Sigmoid colon (tissue), 7 donors: ENCODE measurements around the gene TIMM23B. TPM values are rescaled to one million over a fixed set of nuclear protein-coding genes. Genes with fewer than 3 reads are reported as not detected.
"Not testable (repeated sequence)": the region's sequence is repeated elsewhere in the genome, so short reads cannot be mapped to it uniquely, and the experiment has no call there.

Experiments used
- DNase-seq: peaks from one replicate; pipeline ENCODE4 v3.0.0-alpha.2; 2019
- H3K27ac ChIP-seq, 4 donors: fragments of 200-600 bp; sonication (generic); one replicate each; pipeline ENCODE4 v1.5.1; 2016 to 2019; ENCODE audit warnings: mild to moderate bottlenecking in 1 of 4
- H3K27me3 ChIP-seq, 3 donors: fragments of 200-600 bp; sonication (generic); one replicate each; pipeline ENCODE4 v1.5.1; 2019; ENCODE audit warnings: mild to moderate bottlenecking in 1 of 3
- H3K36me3 ChIP-seq, 4 donors: fragments of 200-600 bp; sonication (generic); one replicate each; pipeline ENCODE4 v1.5.1; 2016 to 2019
- H3K4me1 ChIP-seq, 4 donors: fragments of 200-600 bp; sonication (generic); one replicate each; pipeline ENCODE4 v1.5.1; 2017 to 2019
- H3K4me3 ChIP-seq, 4 donors: fragments of 200-600 bp; sonication (generic); one replicate each; pipeline ENCODE4 v1.5.1; 2017 to 2019; ENCODE audit warnings: mild to moderate bottlenecking in 2 of 4, moderate library complexity in 1 of 4
- H3K9me3 ChIP-seq, 4 donors: fragments of 200-600 bp in 3 of 4; sonication (generic) in 3 of 4; one replicate each; pipeline versions ENCODE4 v1.5.1 to v1.6.1; 2013 to 2019
- CTCF ChIP-seq, 4 experiments: fragments of 450-650 bp in 3 of 4; fragments of 200-600 bp in 1 of 4; IDR thresholded peaks; one replicate each; pipeline ENCODE4 v1.5.1; 2016 to 2019; ENCODE audit warnings: antibody characterized with exemption in 4 of 4, mild to moderate bottlenecking in 3 of 4, moderate library complexity in 2 of 4
- EP300 ChIP-seq, 4 donors: sonication (generic); formaldehyde crosslinking; IDR thresholded peaks; one replicate each; pipeline ENCODE4 v1.6.1; 2017; ENCODE audit warnings: antibody characterized with exemption in 4 of 4
- POLR2A ChIP-seq, 2 donors: fragments of 450-650 bp; IDR thresholded peaks; one replicate each; pipeline ENCODE4 v1.6.1; 2016; ENCODE audit warnings: antibody characterized with exemption in 2 of 2, mild to moderate bottlenecking in 2 of 2, moderate library complexity in 2 of 2
- POLR2AphosphoS5 ChIP-seq, 4 donors: sonication (generic); formaldehyde crosslinking; IDR thresholded peaks; one replicate each; pipeline ENCODE4 v1.6.1; 2017; ENCODE audit warnings: antibody characterized with exemption in 4 of 4
- WGBS, 2 donors: extraction: QIAGEN DNeasy Blood & Tissue Kit; methylation state at CpG; one replicate each; pipeline ENCODE4 v1.1.7; 2013; 5-methylcytosine and 5-hydroxymethylcytosine counted together
- intact Hi-C: fragments of 100-400 bp; cut with DNase I; formaldehyde crosslinking; loops from one replicate; pipeline ENCODE4 v1.15.1; 2023
- polyA plus RNA-seq, 3 donors: library from polyadenylated mRNA; stranded (reverse); fragments of 200-250 nt; gene quantifications; one replicate each; pipeline ENCODE4 v1.2.3, GENCODE V29; 2013
- small RNA-seq, 3 donors: library from RNA; depleted of rRNA; stranded (forward); fragments of <200 nt; gene quantifications; one replicate each; pipeline ENCODE3, GENCODE V24; 2016
- total RNA-seq, 4 donors: library from RNA; depleted of rRNA; stranded (reverse); fragments of >200 nt; gene quantifications; one replicate each; pipeline ENCODE4 v1.1.0, GENCODE V29; 2016
- donor health status: healthy with polysubstance abuse.
- donor health status: Bipolar disorder and iron deficiency.
- donor health status: healthy.

The TIMM23B gene
- total and polyA plus RNA-seq, 7 donors = 3.6 to 35.4 (median 19.9) TPM

DNA sequence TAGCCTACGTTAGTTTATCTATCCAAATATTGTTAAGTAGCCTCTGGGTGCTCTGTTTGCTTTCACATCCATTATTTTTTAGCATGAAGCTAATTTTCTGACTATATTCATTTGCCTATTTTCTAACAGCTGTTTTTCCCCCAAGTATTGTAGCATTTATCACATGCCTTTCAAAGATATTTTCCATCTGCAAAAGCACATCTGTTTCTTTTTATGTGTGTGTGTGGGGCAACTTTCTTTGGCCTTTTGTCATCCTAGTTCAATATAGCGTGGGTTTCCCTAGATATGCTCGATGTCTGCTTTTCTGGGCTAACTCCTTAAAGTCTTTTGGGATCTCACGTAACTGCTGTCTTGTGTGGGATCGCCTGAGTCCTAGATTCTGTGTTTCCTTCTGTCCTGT lies 53.5 kb downstream of the TIMM23B start:
- H3K4me3 ChIP-seq, H3K9me3 ChIP-seq, intact Hi-C loops, H3K27ac ChIP-seq, H3K4me1 ChIP-seq, H3K27me3 ChIP-seq, H3K36me3 ChIP-seq, DNase-seq: not testable (repeated sequence)
- WGBS, 2 donors = 92 to 93% methylated on average over 5 of the region's 5 CpGs

GRCh38 chr10:50014024-50014423 lies 72.2 kb downstream of the TIMM23B start:
- H3K4me1 ChIP-seq, H3K4me3 ChIP-seq, H3K27ac ChIP-seq, H3K36me3 ChIP-seq, DNase-seq, H3K9me3 ChIP-seq, H3K27me3 ChIP-seq, intact Hi-C loops: not testable (repeated sequence)
- 58 to 83% methylated on average over 1 to 4 of the region's 7 CpGs for WGBS, 2 donors

GRCh38 chr10:50015596-50016220 lies 73.9 kb downstream of the TIMM23B start:
- 89% methylated on average over 9 of the region's 9 CpGs for WGBS, 2 donors
- H3K27ac ChIP-seq, DNase-seq, H3K9me3 ChIP-seq, H3K36me3 ChIP-seq, H3K4me3 ChIP-seq, H3K27me3 ChIP-seq, H3K4me1 ChIP-seq, intact Hi-C loops: not testable (repeated sequence)

DNA sequence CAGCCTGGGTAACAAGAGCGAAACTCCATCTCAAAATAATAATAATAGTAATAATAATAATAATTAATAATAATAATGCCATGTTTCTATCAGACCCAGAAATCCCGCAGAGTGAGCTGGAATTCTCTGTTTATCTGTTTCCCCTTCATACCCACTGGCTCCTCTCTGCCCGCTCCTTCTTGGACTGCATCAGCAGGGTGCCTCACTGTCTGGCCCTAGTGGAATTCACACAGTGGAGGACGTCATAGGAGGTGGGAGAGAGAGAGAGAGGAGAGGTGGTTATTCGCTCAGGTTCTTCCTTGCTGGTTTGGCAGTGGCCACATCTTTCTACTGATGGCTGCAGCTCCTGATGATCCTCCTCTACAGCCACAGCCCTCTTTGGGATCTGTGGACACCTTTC lies 75.1 kb downstream of the TIMM23B start:
- DNase-seq, H3K9me3 ChIP-seq, H3K4me1 ChIP-seq, H3K36me3 ChIP-seq, intact Hi-C loops, H3K27ac ChIP-seq, H3K4me3 ChIP-seq, H3K27me3 ChIP-seq: not testable (repeated sequence)
- WGBS, 2 donors = 87 to 88% methylated on average over 5 of the region's 5 CpGs

DNA sequence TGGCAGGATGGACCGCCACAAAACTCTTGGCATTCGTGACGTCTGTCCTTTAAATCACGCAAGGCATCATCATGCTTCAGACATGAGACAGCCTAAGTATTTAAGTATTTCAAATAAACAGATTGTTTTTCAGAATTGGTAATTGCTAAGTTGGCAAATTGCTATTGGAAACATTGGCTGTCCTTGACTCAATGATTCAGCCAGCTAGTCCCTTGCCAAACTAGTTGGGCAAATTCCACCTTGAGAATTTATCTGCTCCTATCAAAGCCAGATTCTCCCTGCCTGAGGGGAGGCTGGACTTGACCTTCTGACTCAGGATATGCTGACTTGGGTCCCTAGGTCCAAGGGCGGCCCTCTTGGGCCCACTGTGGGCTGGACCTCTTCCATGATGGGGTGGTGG lies 75.8 kb downstream of the TIMM23B start:
- H3K36me3 ChIP-seq, intact Hi-C loops, H3K9me3 ChIP-seq, H3K27ac ChIP-seq, H3K4me3 ChIP-seq, DNase-seq, H3K4me1 ChIP-seq, H3K27me3 ChIP-seq: not testable (repeated sequence)
- 92 to 93% methylated on average over 5 of the region's 5 CpGs for WGBS, 2 donors

DNA sequence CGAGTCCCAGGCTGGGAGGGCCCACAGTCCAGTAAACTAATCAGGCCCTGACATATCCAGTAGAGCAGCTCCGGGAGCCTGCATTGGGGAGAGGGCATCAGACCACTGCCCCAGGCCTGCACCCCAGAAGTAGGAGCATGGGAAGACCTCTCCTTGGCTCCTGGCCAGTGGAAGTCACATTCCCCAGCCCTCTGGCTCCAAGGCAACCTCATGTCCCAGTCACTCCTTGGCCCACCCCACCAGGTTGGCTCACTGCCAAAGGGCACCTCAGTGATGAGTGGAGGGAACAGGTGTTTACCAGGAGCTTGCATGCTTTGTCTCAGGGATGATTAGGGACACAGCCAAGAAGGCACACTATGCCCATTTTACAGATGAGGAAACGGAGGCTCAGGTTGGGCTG lies 77.4 kb downstream of the TIMM23B start:
- H3K36me3 ChIP-seq, intact Hi-C loops, H3K4me1 ChIP-seq, H3K27me3 ChIP-seq, H3K27ac ChIP-seq, DNase-seq, H3K9me3 ChIP-seq, H3K4me3 ChIP-seq: not testable (repeated sequence)
- WGBS, 2 donors = 87 to 90% methylated on average over 3 of the region's 3 CpGs

- H3K9me3 ChIP-seq, intact Hi-C loops, H3K36me3 ChIP-seq, H3K4me3 ChIP-seq, H3K27me3 ChIP-seq, H3K4me1 ChIP-seq, H3K27ac ChIP-seq, DNase-seq: not testable (repeated sequence)
- WGBS, 2 donors = 89 to 90% methylated on average over 13 of the region's 13 CpGs
Measured at GRCh38 chr10:50020451-50021024, 78.7 kb downstream of the TIMM23B start.

GRCh38 chr10:50021646-50022045 lies 79.8 kb downstream of the TIMM23B start:
- DNase-seq = no peak
- Histone ChIP-seq H3K27me3 (peaks cover 0 to 12% (median 0%) of the 10 kb centered on the region in 3 donors), H3K27ac (no peak overlapping the region), H3K36me3 (no peaks in the 10 kb centered on the region), H3K9me3 (no peaks in the 10 kb centered on the region), H3K4me3 (no peak overlapping the region), H3K4me1 (no peaks in the 10 kb centered on the region)
- TF ChIP-seq POLR2A (IDR thresholded peaks at IDR 0.05) (no peak), CTCF (IDR thresholded peaks at IDR 0.05) (no peak), EP300 (IDR thresholded peaks at IDR 0.05) (no peak), POLR2AphosphoS5 (IDR thresholded peaks at IDR 0.05) (no peak)
- 85 to 88% methylated on average over 3 of the region's 3 CpGs for WGBS, 2 donors
- intact Hi-C loops = no loop called here

Small RNA genes lying within 50 kb of the gene (small RNA-seq; reads per million reads assigned to genes)
- 0 reads per million in 3 donors for gene RNA5SP317
- gene SNORA74C-2 = 0 reads per million in 3 donors

Other genes starting within 250 kb of the TIMM23B start
- gene OGDHL, start 179.7 kb upstream of the TIMM23B start, total RNA-seq = 1 to 10 TPM in 3 of 4 donors, under 1 TPM in 1; 0.82 to 6.1 (median 2.2) TPM
- 1 to 10 TPM in 2 of 3 donors, under 1 TPM in 1; 0.46 to 2.4 (median 1.2) TPM for gene OGDHL, start 179.7 kb upstream of the TIMM23B start, polyA plus RNA-seq
- 10 to 100 TPM; 24.7 to 48.5 (median 30.6) TPM for gene PARG, start within 50 bp of the TIMM23B start, total RNA-seq
- 10 to 100 TPM in 2 of 3 donors, 1 to 10 TPM in 1; 7.2 to 13.9 (median 11.1) TPM for gene PARG, start within 50 bp of the TIMM23B start, polyA plus RNA-seq
- gene AGAP6, start 46.4 kb downstream of the TIMM23B start, total RNA-seq = 10 to 100 TPM; 12.8 to 27.1 (median 16.0) TPM
- gene AGAP6, start 46.4 kb downstream of the TIMM23B start, polyA plus RNA-seq = 10 to 100 TPM in 1 of 3 donors, 1 to 10 TPM in 2; 1.2 to 11.3 (median 1.8) TPM
- gene WASHC2A, start 125.9 kb downstream of the TIMM23B start, total RNA-seq = 10 to 100 TPM; 26.7 to 38.5 (median 33.1) TPM
- 10 to 100 TPM; 19.8 to 40.9 (median 22.0) TPM for gene WASHC2A, start 125.9 kb downstream of the TIMM23B start, polyA plus RNA-seq